ENCODE measurements around the gene IPO13. TPM values are rescaled to one million over a fixed set of nuclear protein-coding genes. Genes with fewer than 3 reads are reported as not detected.

Gene IPO13
- total RNA-seq, 1 donor from 2014 or later, result 34.6 TPM

GRCh38 chr1:43984855-43985254 lies 38.1 kb downstream of the IPO13 start:
- intact Hi-C loops (cut with DNase I), result no loop called here
- DNase-seq (ENCODE audit: extremely low spot score in 2 of 2), result no peak

DNA sequence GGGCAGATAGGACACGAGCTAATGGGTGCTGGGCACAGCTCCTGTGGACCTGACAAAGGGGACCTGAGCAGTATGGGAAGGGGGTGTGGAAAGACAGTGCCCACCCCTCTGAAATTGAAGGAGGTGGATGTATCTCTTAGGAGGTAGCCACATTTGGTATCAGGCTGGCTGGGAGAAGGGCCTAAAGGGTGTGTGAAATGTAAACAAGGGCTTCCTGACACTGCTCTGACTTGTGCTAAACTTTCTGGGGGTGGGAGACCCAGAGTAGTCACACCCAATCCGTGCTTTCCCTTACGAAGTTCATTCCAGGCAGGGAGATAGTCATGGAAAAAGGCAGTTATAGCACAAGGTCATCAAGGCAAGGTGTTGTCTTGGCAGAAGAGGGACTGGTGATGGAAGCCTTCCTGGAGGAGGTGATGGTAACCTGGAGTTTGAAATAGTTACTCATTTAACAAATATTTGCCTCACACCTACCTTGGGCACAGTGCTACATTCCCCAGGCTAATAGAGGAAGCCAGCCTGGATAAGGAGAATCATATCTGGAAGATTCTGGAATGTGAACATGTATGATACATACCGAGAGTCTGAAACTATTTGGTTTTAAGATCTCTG lies 39.3 kb downstream of the IPO13 start:
- no peak overlapping the region for H3K27ac ChIP-seq
- no peak for DNase-seq (ENCODE audit: extremely low spot score in 2 of 2)
- no peak for TF ChIP-seq POLR2A (IDR thresholded peaks at IDR 0.05)
- no peak for TF ChIP-seq CTCF (IDR thresholded peaks at IDR 0.05)
- TF ChIP-seq POLR2AphosphoS5 (IDR thresholded peaks at IDR 0.05; ENCODE audit: insufficient read depth in 1 of 2, low read depth in 1 of 2), result no peak

More at GRCh38 chr1:43984855-43985254, 38.1 kb downstream of the IPO13 start:
- Histone ChIP-seq H3K4me3 (no peak overlapping the region), H3K4me1 (peaks cover 19% of the 10 kb centered on the region), H3K27ac (no peak overlapping the region), H3K36me3 (peaks cover 0 to 8% of the 10 kb centered on the region in 2 donors), H3K9me3 (no peaks in the 10 kb centered on the region), H3K27me3 (no peaks in the 10 kb centered on the region)
- no peak for TF ChIP-seq POLR2A (IDR thresholded peaks at IDR 0.05)
- TF ChIP-seq POLR2AphosphoS5 (IDR thresholded peaks at IDR 0.05; ENCODE audit: insufficient read depth in 1 of 2, low read depth in 1 of 2), result no peak
- TF ChIP-seq CTCF (IDR thresholded peaks at IDR 0.05), result no peak

GRCh38 chr1:43986712-43987111 lies 40.0 kb downstream of the IPO13 start:
- H3K9me3 ChIP-seq, result no peaks in the 10 kb centered on the region
- H3K27me3 ChIP-seq, result no peaks in the 10 kb centered on the region
- no peak overlapping the region for H3K27ac ChIP-seq
- no peak for TF ChIP-seq POLR2AphosphoS5 (IDR thresholded peaks at IDR 0.05; ENCODE audit: insufficient read depth in 1 of 2, low read depth in 1 of 2)
- DNase-seq (ENCODE audit: extremely low spot score in 2 of 2), result no peak
- intact Hi-C loops (cut with DNase I), result no loop called here
- no peak overlapping the region for H3K4me3 ChIP-seq
- peaks cover 11% of the 10 kb centered on the region for H3K4me1 ChIP-seq
- H3K36me3 ChIP-seq, result peaks cover 0 to 8% of the 10 kb centered on the region in 2 donors

More for the DNA sequence above, 39.3 kb downstream of the IPO13 start:
- H3K36me3 ChIP-seq, result peaks cover 0 to 8% of the 10 kb centered on the region in 2 donors
- intact Hi-C loops (cut with DNase I), result no loop called here
- H3K4me3 ChIP-seq, result no peak overlapping the region
- H3K4me1 ChIP-seq, result peaks cover 14% of the 10 kb centered on the region
- no peaks in the 10 kb centered on the region for H3K9me3 ChIP-seq
- H3K27me3 ChIP-seq, result no peaks in the 10 kb centered on the region

- H3K4me3 ChIP-seq, result no peak overlapping the region
- TF ChIP-seq CTCF (IDR thresholded peaks at IDR 0.05) (no peak), POLR2A (IDR thresholded peaks at IDR 0.05) (no peak), POLR2AphosphoS5 (IDR thresholded peaks at IDR 0.05; ENCODE audit: insufficient read depth in 1 of 2, low read depth in 1 of 2) (no peak)
- no peaks in the 10 kb centered on the region for H3K27me3 ChIP-seq
- no peak overlapping the region for H3K27ac ChIP-seq
- no peaks in the 10 kb centered on the region for H3K9me3 ChIP-seq
- intact Hi-C loops (cut with DNase I), result no loop called here
- DNase-seq (ENCODE audit: extremely low spot score in 2 of 2), result no peak
- H3K4me1 ChIP-seq, result peaks cover 17% of the 10 kb centered on the region
- H3K36me3 ChIP-seq, result peaks cover 0 to 8% of the 10 kb centered on the region in 2 donors
Measured at GRCh38 chr1:43987159-43987902, 40.6 kb downstream of the IPO13 start.

DNA sequence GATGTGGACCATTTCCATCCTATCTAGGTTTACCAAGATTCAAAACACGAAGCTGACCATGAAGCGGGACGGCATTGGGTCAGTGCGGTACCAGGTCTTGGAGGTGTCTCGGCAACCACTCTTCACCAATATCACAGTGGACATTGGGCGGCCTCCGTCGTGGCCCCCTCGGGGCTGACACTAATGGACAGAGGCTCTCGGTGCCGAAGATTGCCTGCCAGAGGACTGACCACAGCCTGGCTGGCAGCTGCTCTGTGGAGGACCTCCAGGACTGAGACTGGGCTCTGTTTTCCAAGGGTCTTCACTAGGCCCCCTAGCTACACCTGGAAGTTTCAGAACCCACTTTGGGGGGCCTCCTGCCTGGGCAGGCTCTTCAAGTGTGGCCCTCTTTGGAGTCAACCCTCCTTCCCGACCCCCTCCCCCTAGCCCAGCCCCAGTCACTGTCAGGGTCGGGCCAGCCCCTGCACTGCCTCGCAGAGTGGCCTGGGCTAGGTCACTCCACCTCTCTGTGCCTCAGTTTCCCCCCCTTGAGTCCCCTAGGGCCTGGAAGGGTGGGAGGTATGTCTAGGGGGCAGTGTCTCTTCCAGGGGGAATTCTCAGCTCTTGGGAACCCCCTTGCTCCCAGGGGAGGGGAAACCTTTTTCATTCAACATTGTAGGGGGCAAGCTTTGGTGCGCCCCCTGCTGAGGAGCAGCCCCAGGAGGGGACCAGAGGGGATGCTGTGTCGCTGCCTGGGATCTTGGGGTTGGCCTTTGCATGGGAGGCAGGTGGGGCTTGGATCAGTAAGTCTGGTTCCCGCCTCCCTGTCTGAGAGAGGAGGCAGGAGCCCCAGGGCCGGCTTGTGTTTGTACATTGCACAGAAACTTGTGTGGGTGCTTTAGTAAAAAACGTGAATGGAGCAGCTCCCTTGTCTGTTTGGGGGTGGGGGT lies 43.8 kb downstream of the IPO13 start:
- no peak for DNase-seq (ENCODE audit: extremely low spot score in 2 of 2)
- H3K36me3 ChIP-seq, result no peaks in the 10 kb centered on the region
- no peaks in the 10 kb centered on the region for H3K27me3 ChIP-seq
- no peaks in the 10 kb centered on the region for H3K9me3 ChIP-seq
- H3K4me1 ChIP-seq, result peaks cover 18% of the 10 kb centered on the region
- intact Hi-C loops (cut with DNase I), result no loop called here
- TF ChIP-seq CTCF (IDR thresholded peaks at IDR 0.05) (no peak), POLR2A (IDR thresholded peaks at IDR 0.05) (no peak), POLR2AphosphoS5 (IDR thresholded peaks at IDR 0.05; ENCODE audit: insufficient read depth in 1 of 2, low read depth in 1 of 2) (no peak)
- peak overlapping the region; percentile 77 for H3K4me3 ChIP-seq
- peak overlapping the region; percentile 66 for H3K27ac ChIP-seq

Data from vagina (tissue), 2 donors.